ENCODE data around the gene STK32B. TPM values are rescaled to one million over a fixed set of nuclear protein-coding genes. Genes with fewer than 3 reads are reported as not detected.

STK32B gene
- total and polyA plus RNA-seq, 3 donors from 2014 or later: 17.5 to 29.7 (median 22.6) TPM

- 67 to 77% methylated on average over 1 of the region's 1 CpG for WGBS, 2 donors
- no peak for DNase-seq
- no peaks in the 10 kb centered on the region for H3K27me3 ChIP-seq
- intact Hi-C loops (cut with DNase I; ENCODE audit: low total_unique reads): no loop called here
- no peak for TF ChIP-seq POLR2A (IDR thresholded peaks at IDR 0.05)
- TF ChIP-seq CTCF (IDR thresholded peaks at IDR 0.05): no peak
- no peak overlapping the region for H3K4me3 ChIP-seq
- no peak overlapping the region for H3K27ac ChIP-seq
- H3K36me3 ChIP-seq (ENCODE audit: low read depth, missing control alignments): no peaks in the 10 kb centered on the region
- no peaks in the 10 kb centered on the region for H3K4me1 ChIP-seq
- H3K9me3 ChIP-seq: no peaks in the 10 kb centered on the region
Observed at GRCh38 chr4:5098176-5098575, 46.9 kb downstream of the STK32B start.

- Histone ChIP-seq H3K36me3 (ENCODE audit: low read depth, missing control alignments) (no peaks in the 10 kb centered on the region), H3K4me1 (no peaks in the 10 kb centered on the region), H3K4me3 (no peak overlapping the region), H3K27me3 (no peaks in the 10 kb centered on the region), H3K27ac (no peak overlapping the region), H3K9me3 (no peaks in the 10 kb centered on the region)
- no peak for TF ChIP-seq POLR2A (IDR thresholded peaks at IDR 0.05)
- no peak for TF ChIP-seq CTCF (IDR thresholded peaks at IDR 0.05)
- no peak for DNase-seq
- intact Hi-C loops (cut with DNase I; ENCODE audit: low total_unique reads): no loop called here
Observed at GRCh38 chr4:5100336-5100735, 49.1 kb downstream of the STK32B start.

GRCh38 chr4:5100986-5101385 is 49.7 kb downstream of the STK32B start:
- WGBS, 2 donors: 71 to 79% methylated on average over 4 of the region's 4 CpGs
- Histone ChIP-seq H3K36me3 (ENCODE audit: low read depth, missing control alignments) (no peaks in the 10 kb centered on the region), H3K9me3 (no peaks in the 10 kb centered on the region), H3K27ac (no peak overlapping the region), H3K27me3 (no peaks in the 10 kb centered on the region), H3K4me1 (no peaks in the 10 kb centered on the region), H3K4me3 (no peak overlapping the region)
- intact Hi-C loops (cut with DNase I; ENCODE audit: low total_unique reads): no loop called here
- TF ChIP-seq CTCF (IDR thresholded peaks at IDR 0.05): no peak
- no peak for DNase-seq

GRCh38 chr4:5101571-5101970 is 50.3 kb downstream of the STK32B start:
- Histone ChIP-seq H3K36me3 (ENCODE audit: low read depth, missing control alignments) (no peaks in the 10 kb centered on the region), H3K9me3 (no peaks in the 10 kb centered on the region), H3K4me3 (no peak overlapping the region), H3K27ac (no peak overlapping the region), H3K4me1 (no peaks in the 10 kb centered on the region), H3K27me3 (no peaks in the 10 kb centered on the region)
- WGBS, 2 donors: 83 to 93% methylated on average over 3 of the region's 3 CpGs
- intact Hi-C loops (cut with DNase I; ENCODE audit: low total_unique reads): no loop called here
- TF ChIP-seq CTCF (IDR thresholded peaks at IDR 0.05): no peak
- no peak for TF ChIP-seq POLR2A (IDR thresholded peaks at IDR 0.05)
- DNase-seq: no peak

GRCh38 chr4:5110901-5111300 is 59.6 kb downstream of the STK32B start:
- Histone ChIP-seq H3K4me1 (no peaks in the 10 kb centered on the region), H3K36me3 (ENCODE audit: low read depth, missing control alignments) (no peaks in the 10 kb centered on the region), H3K9me3 (no peaks in the 10 kb centered on the region), H3K27ac (no peak overlapping the region), H3K27me3 (no peaks in the 10 kb centered on the region), H3K4me3 (no peak overlapping the region)
- TF ChIP-seq CTCF (IDR thresholded peaks at IDR 0.05) (no peak), POLR2A (IDR thresholded peaks at IDR 0.05) (no peak)
- no peak for DNase-seq
- intact Hi-C loops (cut with DNase I; ENCODE audit: low total_unique reads): no loop called here
- 85 to 90% methylated on average over 1 of the region's 1 CpG for WGBS, 2 donors
